Hepatocyte (in vitro differentiated cells): ENCODE measurements around the gene IGSF5. TPM values are rescaled to one million over a fixed set of nuclear protein-coding genes. Genes with fewer than 3 reads are reported as not detected.

ENCODE experiments used
- DNase-seq: peaks from one replicate; pipeline ENCODE4 v3.0.0-alpha.2; 2016; ENCODE audit warnings: low spot score
- H2AFZ ChIP-seq: fragments of 200-600 bp; sonication (generic); 2 replicates; pipeline ENCODE4 v1.6.0; 2016; ENCODE audit warnings: antibody characterized with exemption, mild to moderate bottlenecking
- H3K27ac ChIP-seq: fragments of 200-600 bp; sonication (generic); 2 replicates; pipeline ENCODE4 v1.5.1; 2016; ENCODE audit warnings: mild to moderate bottlenecking
- H3K27me3 ChIP-seq: fragments of 200-600 bp; sonication (generic); 2 replicates; pipeline ENCODE4 v1.6.1; 2016
- H3K36me3 ChIP-seq: fragments of 200-600 bp; sonication (generic); replicated peaks from 2 replicates; pipeline ENCODE4 v1.5.1; 2016; ENCODE audit warnings: low read depth; ENCODE audit not compliant: insufficient read depth
- H3K4me1 ChIP-seq: fragments of 200-600 bp; sonication (generic); 2 replicates; pipeline ENCODE4 v1.5.1; 2016; ENCODE audit warnings: mild to moderate bottlenecking, moderate library complexity; ENCODE audit not compliant: insufficient read depth
- H3K4me2 ChIP-seq: fragments of 200-600 bp; sonication (generic); 2 replicates; pipeline ENCODE4 v1.6.0; 2016
- H3K4me3 ChIP-seq: fragments of 200-600 bp; sonication (generic); 2 replicates; pipeline ENCODE4 v1.5.1; 2016; ENCODE audit warnings: mild to moderate bottlenecking
- H3K79me2 ChIP-seq: fragments of 200-600 bp; sonication (generic); 2 replicates; pipeline ENCODE4 v1.6.0; 2017; ENCODE audit warnings: mild to moderate bottlenecking
- H3K9me2 ChIP-seq: fragments of 200-600 bp; sonication (generic); replicated peaks from 2 replicates; pipeline ENCODE4 v1.6.0; 2017; ENCODE audit warnings: mild to moderate bottlenecking; ENCODE audit not compliant: insufficient read depth
- H3K9me3 ChIP-seq: fragments of 200-600 bp; sonication (generic); 2 replicates; pipeline ENCODE4 v1.5.1; 2016; ENCODE audit warnings: low read depth, mild to moderate bottlenecking
- H4K20me1 ChIP-seq: fragments of 200-600 bp; sonication (generic); 2 replicates; pipeline ENCODE4 v1.6.0; 2016; ENCODE audit warnings: mild to moderate bottlenecking; ENCODE audit not compliant: insufficient read depth, poor library complexity, severe bottlenecking
- CTCF ChIP-seq: fragments of 200-600 bp; sonication (generic); IDR thresholded peaks from 2 replicates; pipeline ENCODE4 v1.5.1; 2016; ENCODE audit warnings: antibody characterized with exemption, mild to moderate bottlenecking; ENCODE audit not compliant: poor library complexity
- EZH2 ChIP-seq: fragments of 200-600 bp; sonication (generic); IDR thresholded peaks from 2 replicates; pipeline ENCODE4 v1.6.1; 2016; ENCODE audit warnings: antibody characterized with exemption, mild to moderate bottlenecking, borderline replicate concordance
- EZH2phosphoT487 ChIP-seq: fragments of 200-600 bp; sonication (generic); IDR thresholded peaks from one replicate; pipeline ENCODE4 v1.6.1; 2018; ENCODE audit warnings: antibody characterized with exemption, mild to moderate bottlenecking, low read depth, moderate library complexity; ENCODE audit not compliant: unreplicated experiment, severe bottlenecking
- WGBS: methylation state at CpG from one replicate; pipeline ENCODE4 v1.1.6; 2016; ENCODE audit warnings: low lambda C conversion rate; ENCODE audit errors: missing lambda C conversion rate; 5-methylcytosine and 5-hydroxymethylcytosine counted together
- polyA plus RNA-seq: library from polyadenylated mRNA; unstranded; fragments of >200 nt; fragmentation: Nextera tagmentation; extraction: Ambion mirVana; gene quantifications from 2 replicates; pipeline ENCODE4 v1.2.1, GENCODE V29; 2016
- total RNA-seq: library from RNA; depleted of rRNA; stranded (reverse); fragments of >200 nt; gene quantifications from 2 replicates; pipeline ENCODE4 v1.2.3, GENCODE V29; 2014

IGSF5 gene
- total and polyA plus RNA-seq, 2 experiments from 2014 or later, result 0.10 TPM; not detected in 1

DNA sequence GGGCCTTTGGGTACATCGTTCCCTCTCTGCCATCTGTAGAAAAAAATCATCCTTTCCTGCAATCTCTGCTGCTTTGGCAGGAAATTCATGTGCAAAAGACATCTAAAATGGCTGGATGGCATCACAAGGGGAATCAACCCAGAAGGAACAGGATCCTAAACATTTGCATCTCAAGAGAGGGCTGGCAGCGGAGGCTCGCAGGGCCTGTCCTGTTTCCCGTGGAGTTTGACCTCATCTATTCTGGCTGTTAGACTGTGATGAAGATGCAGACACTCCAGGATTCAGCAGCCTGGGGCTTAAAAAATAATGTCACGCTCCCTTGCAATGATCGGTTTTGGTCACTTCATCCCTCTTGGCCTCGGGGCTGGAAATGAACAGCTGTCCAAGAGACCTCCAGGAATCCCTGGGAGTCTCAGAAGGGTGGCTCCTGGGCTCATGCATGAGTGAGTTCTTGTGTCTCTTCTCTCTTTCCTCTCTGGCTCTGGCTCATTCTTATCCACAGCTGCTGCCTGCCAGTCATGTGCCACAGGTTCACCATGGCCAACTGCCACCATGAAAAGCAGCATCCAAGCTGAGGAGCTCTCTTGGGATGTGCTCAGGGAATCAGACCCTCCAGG is 106.1 kb downstream of the IGSF5 start:
- H3K27me3 ChIP-seq, result no peaks in the 10 kb centered on the region
- H3K27ac ChIP-seq, result peak overlapping the region; percentile 76
- H3K79me2 ChIP-seq, result no peaks in the 10 kb centered on the region
- H3K4me1 ChIP-seq, result peaks cover 21% of the 10 kb centered on the region
- H3K9me3 ChIP-seq, result no peaks in the 10 kb centered on the region
- TF ChIP-seq EZH2phosphoT487 (no peak), CTCF (no peak), EZH2 (no peak)
- no peaks in the 10 kb centered on the region for H3K9me2 ChIP-seq
- no peaks in the 10 kb centered on the region for H4K20me1 ChIP-seq
- no peak overlapping the region for H3K4me2 ChIP-seq
- no peaks in the 10 kb centered on the region for H3K36me3 ChIP-seq
- DNase-seq, result no peak
- no peak overlapping the region for H2AFZ ChIP-seq
- WGBS, result 90% methylated on average over 7 of the region's 7 CpGs
- H3K4me3 ChIP-seq, result no peak overlapping the region

Other genes starting within 250 kb of the IGSF5 start
- 7.0 and 8.1 TPM in 2 replicates for gene B3GALT5, start 132.2 kb upstream of the IGSF5 start, total RNA-seq
- gene B3GALT5, start 132.2 kb upstream of the IGSF5 start, polyA plus RNA-seq, result 2.0 and 3.1 TPM in 2 replicates
- gene PCP4, start 122.3 kb downstream of the IGSF5 start, total RNA-seq, result 0.64 and 1.2 TPM in 2 replicates
- 6.0 and 6.9 TPM in 2 replicates for gene PCP4, start 122.3 kb downstream of the IGSF5 start, polyA plus RNA-seq